Endothelial cell (in vitro differentiated cells): Measurements from ENCODE around the gene CSAG2. TPM values are rescaled to one million over a fixed set of nuclear protein-coding genes. Genes with fewer than 3 reads are reported as not detected.
"Not testable (repeated sequence)": the region's sequence is repeated elsewhere in the genome, so short reads cannot be mapped to it uniquely, and the experiment has no call there.

Experiments
- DNase-seq: peaks from one replicate; pipeline ENCODE4 v3.0.0; 2021; ENCODE audit warnings: low spot score
- H3K27ac Mint-ChIP-seq: one replicate; pipeline ENCODE4 v1.8.0; 2021; ENCODE audit warnings: mixed read lengths, inconsistent platforms; ENCODE audit not compliant: unreplicated experiment
- H3K27me3 Mint-ChIP-seq: one replicate; pipeline ENCODE4 v1.8.0; 2021; ENCODE audit warnings: mild to moderate bottlenecking, moderate library complexity, mixed read lengths, inconsistent platforms; ENCODE audit not compliant: unreplicated experiment
- H3K36me3 Mint-ChIP-seq: one replicate; pipeline ENCODE4 v1.8.0; 2021; ENCODE audit warnings: mild to moderate bottlenecking, low read depth, mixed read lengths, inconsistent platforms; ENCODE audit not compliant: unreplicated experiment
- H3K4me1 Mint-ChIP-seq: one replicate; pipeline ENCODE4 v1.8.0; 2021; ENCODE audit warnings: mild to moderate bottlenecking, mixed read lengths, inconsistent platforms; ENCODE audit not compliant: unreplicated experiment
- H3K4me3 Mint-ChIP-seq: one replicate; pipeline ENCODE4 v1.8.0; 2021; ENCODE audit warnings: mild to moderate bottlenecking, mixed read lengths, inconsistent platforms; ENCODE audit not compliant: unreplicated experiment
- H3K9me3 Mint-ChIP-seq: one replicate; pipeline ENCODE4 v1.8.0; 2021; ENCODE audit warnings: mixed read lengths, inconsistent platforms; ENCODE audit not compliant: unreplicated experiment
- total RNA-seq: library from RNA; stranded (reverse); fragmentation: NEBNext Ultra II Directional; extraction: Animal tissue kit (Norgen Biotek cat#: 25700); gene quantifications from one replicate; pipeline ENCODE4 v1.2.1, GENCODE V29; 2021; ENCODE audit not compliant: unreplicated experiment
- TF ChIP-seq, protein P1 (sequence below): fragments of 200-600 bp; sonication (generic); IDR thresholded peaks from one replicate; pipeline ENCODE4 v1.5.0; 2021; ENCODE audit warnings: antibody characterized with exemption; ENCODE audit not compliant: unreplicated experiment

Gene CSAG2
- total RNA-seq, 1 donor from 2014 or later: not detected

GRCh38 chrX:152735101-152735500, 26.0 kb upstream of the CSAG2 start:
- TF ChIP-seq, protein P1, sequence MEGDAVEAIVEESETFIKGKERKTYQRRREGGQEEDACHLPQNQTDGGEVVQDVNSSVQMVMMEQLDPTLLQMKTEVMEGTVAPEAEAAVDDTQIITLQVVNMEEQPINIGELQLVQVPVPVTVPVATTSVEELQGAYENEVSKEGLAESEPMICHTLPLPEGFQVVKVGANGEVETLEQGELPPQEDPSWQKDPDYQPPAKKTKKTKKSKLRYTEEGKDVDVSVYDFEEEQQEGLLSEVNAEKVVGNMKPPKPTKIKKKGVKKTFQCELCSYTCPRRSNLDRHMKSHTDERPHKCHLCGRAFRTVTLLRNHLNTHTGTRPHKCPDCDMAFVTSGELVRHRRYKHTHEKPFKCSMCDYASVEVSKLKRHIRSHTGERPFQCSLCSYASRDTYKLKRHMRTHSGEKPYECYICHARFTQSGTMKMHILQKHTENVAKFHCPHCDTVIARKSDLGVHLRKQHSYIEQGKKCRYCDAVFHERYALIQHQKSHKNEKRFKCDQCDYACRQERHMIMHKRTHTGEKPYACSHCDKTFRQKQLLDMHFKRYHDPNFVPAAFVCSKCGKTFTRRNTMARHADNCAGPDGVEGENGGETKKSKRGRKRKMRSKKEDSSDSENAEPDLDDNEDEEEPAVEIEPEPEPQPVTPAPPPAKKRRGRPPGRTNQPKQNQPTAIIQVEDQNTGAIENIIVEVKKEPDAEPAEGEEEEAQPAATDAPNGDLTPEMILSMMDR: no peak
- Mint-ChIP-seq H3K9me3 (no peaks in the 10 kb centered on the region), H3K27me3 (peaks cover 2% of the 10 kb centered on the region)

DNA sequence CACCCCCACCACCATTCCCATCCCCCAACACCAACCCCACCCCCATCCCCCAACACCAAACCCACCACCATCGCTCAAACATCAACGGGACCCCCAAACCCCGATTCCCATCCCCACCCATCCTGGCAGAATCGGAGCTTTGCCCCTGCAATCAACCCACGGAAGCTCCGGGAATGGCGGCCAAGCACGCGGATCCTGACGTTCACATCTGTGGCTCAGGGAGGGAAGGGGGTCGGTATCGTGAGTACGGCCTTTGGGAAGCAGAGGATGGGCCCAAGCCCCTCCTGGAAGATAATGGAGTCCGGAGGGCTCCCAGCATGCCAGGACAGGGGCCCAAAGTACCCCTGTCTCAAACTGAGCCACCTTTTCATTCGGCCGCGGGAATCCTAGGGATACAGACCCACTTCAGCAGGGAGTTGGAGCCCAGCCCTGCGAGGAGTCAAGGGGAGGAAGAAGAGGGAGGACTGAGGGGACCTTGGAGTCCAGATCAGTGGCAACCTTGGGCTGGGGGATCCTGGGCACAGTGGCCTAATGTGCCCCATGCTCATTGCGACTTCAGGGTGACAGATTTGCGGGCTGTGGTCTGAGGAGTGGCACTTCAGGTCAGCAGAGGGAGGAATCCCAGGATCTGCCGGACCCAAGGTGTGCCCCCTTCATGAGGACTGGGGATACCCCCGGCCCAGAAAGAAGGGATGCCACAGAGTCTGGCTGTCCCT, 25.2 kb upstream of the CSAG2 start:
- H3K4me3 Mint-ChIP-seq, H3K4me1 Mint-ChIP-seq, H3K27me3 Mint-ChIP-seq, H3K36me3 Mint-ChIP-seq, H3K27ac Mint-ChIP-seq, DNase-seq, H3K9me3 Mint-ChIP-seq: not testable (repeated sequence)

More at GRCh38 chrX:152735101-152735500, 26.0 kb upstream of the CSAG2 start:
- H3K36me3 Mint-ChIP-seq: no peaks in the 10 kb centered on the region
- no peaks in the 10 kb centered on the region for H3K4me1 Mint-ChIP-seq
- H3K27ac Mint-ChIP-seq: no peak overlapping the region
- no peak for DNase-seq
- H3K4me3 Mint-ChIP-seq: no peak overlapping the region

GRCh38 chrX:152733261-152733975, 24.3 kb upstream of the CSAG2 start, which contains the start of the genes CSAG1 and MAGEA12:
CSAG1 (minus strand) TSS chrX:152733721; CDS start chrX:152732460, 1,261 bp downstream.
MAGEA12 (plus strand) TSS chrX:152733757; CDS start chrX:152736162, 2,405 bp downstream.
- no peak within 1 kb of the TSS for H3K27ac Mint-ChIP-seq
- peaks cover 2% of the 10 kb centered on the region for H3K27me3 Mint-ChIP-seq
- H3K4me3 Mint-ChIP-seq: peak within 1 kb of the TSS; percentile 31
- no peaks in the 10 kb centered on the region for H3K36me3 Mint-ChIP-seq
- no peak for DNase-seq
- H3K9me3 Mint-ChIP-seq: no peaks in the 10 kb centered on the region
- no peaks in the 10 kb centered on the region for H3K4me1 Mint-ChIP-seq
- TF ChIP-seq, protein P1: no peak

DNA sequence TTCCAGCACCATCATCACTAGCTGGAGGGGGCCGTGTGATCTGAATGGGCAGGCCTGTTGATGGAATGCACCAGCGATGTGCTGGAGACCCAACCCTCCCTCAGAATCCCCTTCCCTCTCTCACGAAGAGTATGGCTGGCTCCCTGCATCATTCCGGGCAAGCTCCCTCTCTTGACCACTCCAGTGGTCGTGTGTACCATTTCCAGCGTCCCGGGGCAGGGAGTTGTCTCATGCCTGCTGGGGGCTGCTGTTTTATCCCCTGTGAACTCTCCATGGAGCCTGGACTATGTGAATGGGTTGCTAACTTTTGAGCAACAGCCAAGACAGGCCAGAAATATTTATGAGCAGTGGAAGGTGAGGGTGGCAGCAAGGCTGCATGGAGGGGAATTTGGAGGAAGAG, 16.3 kb upstream of the CSAG2 start:
- Mint-ChIP-seq H3K36me3 (no peaks in the 10 kb centered on the region), H3K27me3 (no peaks in the 10 kb centered on the region), H3K4me3 (no peak overlapping the region), H3K9me3 (no peaks in the 10 kb centered on the region), H3K4me1 (no peaks in the 10 kb centered on the region), H3K27ac (no peak overlapping the region)
- TF ChIP-seq, protein P1: no peak
- no peak for DNase-seq

- H3K9me3 Mint-ChIP-seq, H3K27me3 Mint-ChIP-seq: not testable (repeated sequence)
Observed at GRCh38 chrX:152713815-152714787, 5.0 kb upstream of the CSAG2 start, which contains the start of gene MAGEA2B. MAGEA2B (plus strand) TSS chrX:152714628; CDS start chrX:152717107, 2,479 bp downstream.

DNA sequence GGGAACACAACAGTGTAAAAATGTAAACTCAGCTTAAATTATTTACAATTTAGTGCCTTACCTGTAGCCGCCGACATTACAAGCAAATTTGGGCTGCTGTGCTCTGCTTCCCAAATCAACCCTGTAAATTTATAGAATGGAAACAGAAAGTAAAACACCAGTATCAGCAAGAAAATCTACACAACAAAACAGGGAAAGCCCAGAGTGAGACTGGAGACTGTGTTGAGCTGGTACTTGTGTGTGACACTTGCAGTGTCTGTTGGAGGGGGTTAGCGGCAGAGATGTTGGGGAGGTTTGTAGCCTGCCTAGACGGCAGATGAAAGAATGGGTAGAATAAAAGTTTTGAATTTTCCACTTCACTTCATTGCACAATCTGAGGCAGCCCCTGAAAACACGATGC, 4.1 kb upstream of the CSAG2 start:
- H3K4me1 Mint-ChIP-seq, H3K27me3 Mint-ChIP-seq, H3K4me3 Mint-ChIP-seq: not testable (repeated sequence)

More at GRCh38 chrX:152713815-152714787, 5.0 kb upstream of the CSAG2 start, which contains the start of gene MAGEA2B:
- H3K4me3 Mint-ChIP-seq, H3K36me3 Mint-ChIP-seq, H3K4me1 Mint-ChIP-seq, DNase-seq, H3K27ac Mint-ChIP-seq: not testable (repeated sequence)

DNA sequence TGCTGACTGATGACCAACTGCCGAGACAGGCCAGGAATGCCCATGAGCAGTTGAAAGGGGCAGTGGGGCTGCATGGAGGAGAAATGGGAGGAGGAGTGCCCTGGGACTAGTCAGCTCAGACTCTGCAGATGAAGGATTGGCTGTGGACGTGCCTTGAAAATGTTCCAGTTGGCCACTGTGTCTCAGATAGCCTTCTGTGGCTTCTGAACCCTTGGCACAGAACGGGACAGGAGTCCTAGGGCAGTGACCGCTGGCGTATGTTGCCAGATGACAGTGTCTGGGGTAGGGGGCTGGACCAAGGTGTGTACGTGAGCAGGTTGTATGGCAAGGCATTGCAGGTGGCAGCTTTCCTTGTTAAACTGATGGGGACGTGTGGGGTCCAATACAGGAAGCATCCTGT, 2.6 kb downstream of the CSAG2 start:
- H3K27me3 Mint-ChIP-seq, H3K9me3 Mint-ChIP-seq, H3K4me3 Mint-ChIP-seq, H3K36me3 Mint-ChIP-seq, H3K4me1 Mint-ChIP-seq, H3K27ac Mint-ChIP-seq, DNase-seq: not testable (repeated sequence)

More for the DNA sequence above, 4.1 kb upstream of the CSAG2 start:
- not testable (repeated sequence) for H3K36me3 Mint-ChIP-seq, H3K9me3 Mint-ChIP-seq, DNase-seq, H3K27ac Mint-ChIP-seq

- H3K27ac Mint-ChIP-seq, H3K4me3 Mint-ChIP-seq, H3K27me3 Mint-ChIP-seq, DNase-seq, H3K9me3 Mint-ChIP-seq, H3K36me3 Mint-ChIP-seq, H3K4me1 Mint-ChIP-seq: not testable (repeated sequence)
Observed at GRCh38 chrX:152700390-152700789, 8.7 kb downstream of the CSAG2 start.
